OCI-M2 (cell line): ENCODE measurements around the gene ELN.
"Not testable (repeated sequence)": the region's sequence is repeated elsewhere in the genome, so short reads cannot be mapped to it uniquely, and the experiment has no call there.

Source experiments
- DNase-seq: peaks from one replicate; lab custom pipeline; 2025; ENCODE audit not compliant: unreplicated experiment; lab: John Stamatoyannopoulos, UW

Gene ELN

GRCh38 chr7:74027683-74028320 lies at the start of gene ELN:
Gene ELN (plus strand): TSS chr7:74028173. CDS start chr7:74028188, 15 bp downstream.
- DNase-seq, result no peak

GRCh38 chr7:73978661-73979563 lies 49.1 kb upstream of the ELN start:
- DNase-seq, result no peak

GRCh38 chr7:73979656-73980055 lies 48.3 kb upstream of the ELN start:
- DNase-seq, result not testable (repeated sequence)

GRCh38 chr7:73980206-73980605 lies 47.8 kb upstream of the ELN start:
- no peak for DNase-seq

- no peak for DNase-seq
Measured at GRCh38 chr7:73981933-73982332, 46.0 kb upstream of the ELN start.

GRCh38 chr7:73983437-73984164 lies 44.4 kb upstream of the ELN start:
- DNase-seq, result no peak

GRCh38 chr7:73984481-73985205 lies 43.3 kb upstream of the ELN start:
- DNase-seq, result no peak

GRCh38 chr7:73985737-73986141 lies 42.2 kb upstream of the ELN start:
- no peak for DNase-seq

- DNase-seq, result no peak
Measured at GRCh38 chr7:73986158-73986631, 41.8 kb upstream of the ELN start.

GRCh38 chr7:73987298-73987697 lies 40.7 kb upstream of the ELN start:
- DNase-seq, result no peak

- DNase-seq, result no peak
Measured at GRCh38 chr7:73988197-73988596, 39.8 kb upstream of the ELN start.

- no peak for DNase-seq
Measured at GRCh38 chr7:73991522-73992100, 36.4 kb upstream of the ELN start.

- no peak for DNase-seq
Measured at GRCh38 chr7:73992101-73992562, 35.8 kb upstream of the ELN start.

GRCh38 chr7:73994023-73994422 lies 34.0 kb upstream of the ELN start:
- DNase-seq, result no peak

- DNase-seq, result no peak
Measured at GRCh38 chr7:73994761-73995160, 33.2 kb upstream of the ELN start.

GRCh38 chr7:73995330-73995729 lies 32.6 kb upstream of the ELN start:
- DNase-seq, result no peak

- no peak for DNase-seq
Measured at GRCh38 chr7:73995821-73996511, 32.0 kb upstream of the ELN start.

GRCh38 chr7:73997056-73997455 lies 30.9 kb upstream of the ELN start:
- no peak for DNase-seq

- no peak for DNase-seq
Measured at GRCh38 chr7:73999664-74000435, 28.1 kb upstream of the ELN start.
